Mesodermal cell (in vitro differentiated cells): ENCODE results near the gene TSC22D3.

Experiments used
- H3K27ac ChIP-seq: 2 replicates; pipeline ENCODE4 v1.7.0; 2013; ENCODE audit warnings: mild to moderate bottlenecking, low read depth, low read length, moderate library complexity; ENCODE audit not compliant: severe bottlenecking
- H3K36me3 ChIP-seq: 2 replicates; pipeline ENCODE4 v1.7.1; 2013; ENCODE audit warnings: mild to moderate bottlenecking, low read length, moderate library complexity; ENCODE audit not compliant: control insufficient read depth, insufficient read depth
- H3K4me1 ChIP-seq: one replicate; pipeline ENCODE4 v1.7.1; 2013; ENCODE audit warnings: mild to moderate bottlenecking, low read length; ENCODE audit not compliant: insufficient read depth, control insufficient read depth, poor library complexity, severe bottlenecking
- H3K4me3 ChIP-seq: 2 replicates; pipeline ENCODE4 v1.7.0; 2013; ENCODE audit warnings: low read length, control low read depth, mild to moderate bottlenecking; ENCODE audit not compliant: insufficient read depth, poor library complexity, severe bottlenecking; ENCODE audit errors: extremely low read depth
- H3K9me3 ChIP-seq: 2 replicates; pipeline ENCODE4 v1.7.1; 2013; ENCODE audit warnings: mild to moderate bottlenecking, low read length, moderate library complexity; ENCODE audit not compliant: control insufficient read depth
- WGBS, 2 experiments: methylation state at CpG; one replicate each; pipeline ENCODE4 v1.1.5; 2013; ENCODE audit warnings: missing lambda C conversion rate in 2 of 2; ENCODE audit not compliant: insufficient coverage in 2 of 2; 5-methylcytosine and 5-hydroxymethylcytosine counted together

TSC22D3 gene

GRCh38 chrX:107744868-107745267 lies 30.7 kb downstream of the TSC22D3 start:
- Histone ChIP-seq H3K27ac (no peak overlapping the region), H3K4me3 (no peak overlapping the region), H3K36me3 (no peaks in the 10 kb centered on the region), H3K9me3 (no peaks in the 10 kb centered on the region), H3K4me1 (peaks cover 18% of the 10 kb centered on the region)
- WGBS, 2 experiments: no CpG with 5 or more reads among the region's 2 CpGs

DNA sequence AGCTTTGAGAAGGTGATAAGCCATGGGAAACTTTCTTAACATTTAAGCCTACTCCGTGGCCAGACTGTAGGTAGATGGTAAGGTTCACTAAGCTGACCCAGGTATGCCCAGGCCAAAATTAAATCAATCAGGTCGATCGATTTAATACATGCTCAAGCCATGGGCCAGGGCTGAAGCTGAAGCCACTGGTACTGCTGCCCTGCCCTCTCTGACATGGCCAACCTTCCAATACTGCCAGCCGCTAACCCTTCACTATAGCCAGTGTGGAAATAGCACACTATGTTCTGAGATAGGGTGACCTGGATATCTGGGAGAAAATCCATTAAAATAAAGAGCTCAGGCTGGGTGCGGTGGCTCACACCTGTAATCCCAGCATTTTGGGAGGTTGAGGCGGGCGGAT lies 31.6 kb downstream of the TSC22D3 start:
- Histone ChIP-seq H3K4me3 (no peak overlapping the region), H3K4me1 (peaks cover 18% of the 10 kb centered on the region), H3K9me3 (no peaks in the 10 kb centered on the region), H3K36me3 (no peaks in the 10 kb centered on the region), H3K27ac (no peak overlapping the region)
- 100% methylated on average over 3 of the region's 7 CpGs for WGBS, 2 experiments

DNA sequence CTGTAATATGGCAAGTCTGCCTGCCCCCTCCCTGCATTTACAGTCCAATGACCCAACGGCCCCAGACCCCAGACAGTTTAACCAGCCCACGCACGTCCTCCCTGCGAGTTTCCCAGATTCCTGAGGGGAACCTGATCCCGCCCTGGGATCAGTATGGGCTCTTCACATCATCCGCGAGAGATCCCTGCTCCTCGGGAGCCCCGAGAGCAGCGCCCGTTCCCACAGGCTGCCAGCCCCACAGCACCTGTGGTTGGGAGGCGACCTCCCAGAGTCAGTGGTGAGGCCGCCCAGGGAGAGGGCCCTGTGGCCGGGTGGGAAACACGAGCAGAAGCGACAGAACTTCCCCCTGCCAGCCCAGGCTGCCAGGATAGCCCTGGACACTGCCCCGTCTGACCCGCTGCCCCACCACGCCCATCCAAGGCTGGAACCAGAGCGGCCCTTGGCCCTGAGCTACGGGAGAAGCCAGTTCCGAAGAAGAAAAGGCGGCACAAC lies 32.8 kb downstream of the TSC22D3 start:
- WGBS, 2 experiments: 53 to 68% methylated on average over 8 to 9 of the region's 23 CpGs
- no peaks in the 10 kb centered on the region for H3K36me3 ChIP-seq
- H3K4me3 ChIP-seq: no peak overlapping the region
- H3K27ac ChIP-seq: no peak overlapping the region
- no peaks in the 10 kb centered on the region for H3K9me3 ChIP-seq
- H3K4me1 ChIP-seq: peaks cover 10% of the 10 kb centered on the region

DNA sequence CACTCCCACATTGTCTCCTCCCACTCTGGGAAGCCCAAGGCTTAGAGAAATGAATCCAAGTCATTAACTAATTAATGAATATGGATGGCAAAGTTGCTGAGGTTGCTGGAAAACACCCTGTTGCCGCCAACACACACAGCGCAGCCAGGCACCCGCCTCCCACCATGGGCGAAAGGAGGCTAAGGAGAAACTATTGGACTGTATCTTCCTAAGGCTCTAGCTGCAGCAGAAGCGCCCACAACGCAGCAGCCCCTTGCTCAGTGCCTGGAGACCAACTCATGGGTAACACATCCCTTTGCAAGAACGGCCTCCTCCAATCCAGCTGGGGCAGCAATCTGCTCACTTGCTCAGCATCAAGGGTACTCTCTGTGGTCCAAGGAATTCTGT lies 34.2 kb downstream of the TSC22D3 start:
- no peaks in the 10 kb centered on the region for H3K9me3 ChIP-seq
- no peaks in the 10 kb centered on the region for H3K36me3 ChIP-seq
- WGBS, 2 experiments: 40% methylated on average over 3 of the region's 7 CpGs; no CpG with 5 or more reads in 1 of the 2 experiments
- H3K27ac ChIP-seq: no peak overlapping the region
- H3K4me3 ChIP-seq: no peak overlapping the region
- peaks cover 5% of the 10 kb centered on the region for H3K4me1 ChIP-seq

GRCh38 chrX:107739541-107739940 lies 36.0 kb downstream of the TSC22D3 start:
- Histone ChIP-seq H3K27ac (no peak overlapping the region), H3K4me3 (no peak overlapping the region), H3K9me3 (no peaks in the 10 kb centered on the region), H3K36me3 (no peaks in the 10 kb centered on the region), H3K4me1 (peaks cover 7% of the 10 kb centered on the region)
- WGBS, 2 experiments: 100% methylated on average over 1 of the region's 3 CpGs; no CpG with 5 or more reads in 1 of the 2 experiments

DNA sequence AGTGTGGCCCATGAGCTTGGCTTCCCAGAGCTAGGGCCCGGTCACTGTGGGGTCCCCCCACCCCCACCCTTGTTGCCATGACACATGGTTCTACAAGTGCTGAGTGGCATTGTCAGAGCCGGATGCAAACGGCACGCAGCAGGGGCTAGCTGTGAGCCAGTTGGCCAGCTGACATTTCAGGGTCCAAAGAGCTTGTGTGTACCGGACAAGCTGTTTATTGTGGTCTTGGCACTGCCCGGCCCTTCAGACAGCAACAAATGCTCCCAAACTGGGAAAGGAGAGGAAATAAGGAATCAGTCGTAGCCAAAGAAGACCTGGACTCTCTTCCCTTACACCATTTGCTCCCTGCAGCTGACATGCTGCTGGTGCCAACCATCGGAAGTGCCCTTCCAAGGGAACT lies 36.8 kb downstream of the TSC22D3 start:
- H3K27ac ChIP-seq: no peak overlapping the region
- WGBS, 2 experiments: 96 to 100% methylated on average over 1 to 5 of the region's 8 CpGs
- no peak overlapping the region for H3K4me3 ChIP-seq
- H3K4me1 ChIP-seq: peaks cover 7% of the 10 kb centered on the region
- no peaks in the 10 kb centered on the region for H3K9me3 ChIP-seq
- H3K36me3 ChIP-seq: no peaks in the 10 kb centered on the region

GRCh38 chrX:107738272-107738671 lies 37.3 kb downstream of the TSC22D3 start:
- Histone ChIP-seq H3K9me3 (no peaks in the 10 kb centered on the region), H3K27ac (no peak overlapping the region)
- WGBS, 2 experiments: 100% methylated on average over 1 of the region's 5 CpGs; no CpG with 5 or more reads in 1 of the 2 experiments

DNA sequence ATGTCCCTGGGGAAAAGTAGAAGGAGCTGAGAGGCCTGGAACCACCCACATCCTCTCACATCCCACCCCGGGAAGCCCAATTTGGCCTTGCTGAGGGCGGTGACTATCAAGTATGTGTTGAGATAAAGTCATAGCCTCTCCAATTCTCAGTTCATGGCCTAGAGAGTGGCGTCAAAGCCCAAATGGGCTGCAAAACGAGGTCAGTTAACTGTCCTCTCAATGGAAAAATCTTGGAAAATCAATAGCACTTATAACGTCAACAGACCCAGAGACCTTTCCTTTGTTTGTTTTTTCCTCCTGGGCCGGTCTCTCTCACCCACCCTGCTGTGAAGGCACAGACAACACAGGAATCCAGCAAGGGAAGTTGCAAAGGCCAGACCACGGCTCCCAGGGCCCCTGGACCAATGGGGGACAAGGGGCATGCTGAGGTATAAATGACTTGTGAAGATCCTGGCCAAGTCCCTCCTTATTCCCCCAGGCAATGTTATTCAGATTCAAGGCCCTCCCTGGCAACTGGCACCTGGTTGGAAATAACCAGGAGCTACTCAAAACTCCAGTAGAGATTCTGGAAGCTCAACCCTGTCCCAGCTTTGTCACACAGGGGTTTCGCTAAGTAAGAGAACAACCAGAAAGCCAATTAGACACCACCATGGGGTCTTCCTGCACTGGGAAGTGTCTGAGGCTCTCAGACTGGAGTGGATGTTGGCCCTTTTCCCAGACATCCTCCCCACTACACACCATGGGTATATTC lies 38.6 kb downstream of the TSC22D3 start:
- WGBS, 2 experiments: 19 to 36% methylated on average over 4 of the region's 8 CpGs
- no peak overlapping the region for H3K4me3 ChIP-seq
- no peak overlapping the region for H3K27ac ChIP-seq
- peaks cover 7% of the 10 kb centered on the region for H3K4me1 ChIP-seq
- no peaks in the 10 kb centered on the region for H3K9me3 ChIP-seq
- H3K36me3 ChIP-seq: no peaks in the 10 kb centered on the region

More at GRCh38 chrX:107738272-107738671, 37.3 kb downstream of the TSC22D3 start:
- Histone ChIP-seq H3K4me1 (peaks cover 7% of the 10 kb centered on the region), H3K4me3 (no peak overlapping the region), H3K36me3 (no peaks in the 10 kb centered on the region)

DNA sequence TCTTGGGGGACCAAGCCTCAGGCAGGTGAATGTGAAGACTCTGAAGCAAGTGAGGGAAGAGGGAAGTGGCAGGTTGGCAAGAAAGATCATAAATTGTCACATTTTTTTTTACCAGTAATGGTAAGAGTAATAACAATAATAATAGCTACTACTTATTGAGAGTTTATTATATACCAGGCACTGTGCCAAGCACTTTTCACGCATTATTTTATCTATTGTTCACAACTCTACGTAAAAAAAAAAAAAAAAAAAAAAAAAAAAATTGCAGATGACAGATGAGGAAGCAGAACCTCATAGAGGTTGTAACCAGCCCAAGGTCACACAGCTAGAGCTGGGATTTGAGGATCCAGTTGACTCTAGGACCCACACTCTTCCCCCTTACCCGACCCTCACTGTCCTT lies 40.9 kb downstream of the TSC22D3 start:
- Histone ChIP-seq H3K4me3 (no peak overlapping the region), H3K9me3 (no peaks in the 10 kb centered on the region), H3K4me1 (peaks cover 12% of the 10 kb centered on the region), H3K36me3 (no peaks in the 10 kb centered on the region), H3K27ac (no peak overlapping the region)
- WGBS, 2 experiments: no CpG with 5 or more reads among the region's 3 CpGs

DNA sequence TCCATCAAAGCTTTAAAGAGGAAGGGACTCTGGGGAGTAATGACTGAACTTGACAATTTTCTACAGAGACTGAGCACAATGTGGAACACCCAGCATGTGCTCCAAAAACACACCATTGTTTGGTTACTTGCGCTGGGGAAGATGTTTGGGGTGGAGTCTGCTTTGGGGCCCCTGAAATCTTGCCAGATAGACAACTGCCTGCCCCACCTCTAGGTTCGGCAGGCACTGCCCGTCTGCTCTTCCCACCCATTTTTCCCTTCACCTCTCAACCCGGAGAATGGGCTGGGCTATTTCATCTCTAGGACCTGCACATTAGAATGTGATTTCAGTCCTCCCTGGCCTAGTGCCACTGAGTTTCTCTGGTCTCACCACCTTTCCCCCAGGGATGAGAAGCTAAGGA lies 41.9 kb downstream of the TSC22D3 start:
- Histone ChIP-seq H3K4me3 (no peak overlapping the region), H3K9me3 (no peaks in the 10 kb centered on the region), H3K27ac (no peak overlapping the region), H3K4me1 (peaks cover 21% of the 10 kb centered on the region), H3K36me3 (no peaks in the 10 kb centered on the region)
- 100% methylated on average over 1 to 3 of the region's 4 CpGs for WGBS, 2 experiments

- 14 to 20% methylated on average over 1 to 3 of the region's 7 CpGs for WGBS, 2 experiments
- Histone ChIP-seq H3K4me3 (no peak overlapping the region), H3K4me1 (peaks cover 20% of the 10 kb centered on the region), H3K9me3 (no peaks in the 10 kb centered on the region), H3K27ac (peak overlapping the region; percentile 36), H3K36me3 (no peaks in the 10 kb centered on the region)
Measured at GRCh38 chrX:107731831-107732502, 43.6 kb downstream of the TSC22D3 start.
